Adrenal gland (tissue), 5 donors: Measurements from ENCODE around the gene FCN1.

Experiments used
- CTCF ChIP-seq, 6 experiments: fragments of 450-650 bp in 4 of 6; fragments of 200-600 bp in 2 of 6; sonication (generic) in 1 of 6; IDR thresholded peaks; 1 replicate in 5 of 6; 2 replicates in 1 of 6; pipeline versions ENCODE4 v1.5.1 to v1.8.0; 2016 to 2021; ENCODE audit warnings: antibody characterized with exemption in 6 of 6, mild to moderate bottlenecking in 2 of 6, moderate library complexity in 1 of 6
- POLR2A ChIP-seq, 2 donors: fragments of 450-650 bp; IDR thresholded peaks; one replicate each; pipeline ENCODE4 v1.6.1; 2017; ENCODE audit warnings: antibody characterized with exemption in 2 of 2, mild to moderate bottlenecking in 2 of 2, moderate library complexity in 1 of 2
- donor health status: DM: no; HTN: no; CAD: no.

DNA sequence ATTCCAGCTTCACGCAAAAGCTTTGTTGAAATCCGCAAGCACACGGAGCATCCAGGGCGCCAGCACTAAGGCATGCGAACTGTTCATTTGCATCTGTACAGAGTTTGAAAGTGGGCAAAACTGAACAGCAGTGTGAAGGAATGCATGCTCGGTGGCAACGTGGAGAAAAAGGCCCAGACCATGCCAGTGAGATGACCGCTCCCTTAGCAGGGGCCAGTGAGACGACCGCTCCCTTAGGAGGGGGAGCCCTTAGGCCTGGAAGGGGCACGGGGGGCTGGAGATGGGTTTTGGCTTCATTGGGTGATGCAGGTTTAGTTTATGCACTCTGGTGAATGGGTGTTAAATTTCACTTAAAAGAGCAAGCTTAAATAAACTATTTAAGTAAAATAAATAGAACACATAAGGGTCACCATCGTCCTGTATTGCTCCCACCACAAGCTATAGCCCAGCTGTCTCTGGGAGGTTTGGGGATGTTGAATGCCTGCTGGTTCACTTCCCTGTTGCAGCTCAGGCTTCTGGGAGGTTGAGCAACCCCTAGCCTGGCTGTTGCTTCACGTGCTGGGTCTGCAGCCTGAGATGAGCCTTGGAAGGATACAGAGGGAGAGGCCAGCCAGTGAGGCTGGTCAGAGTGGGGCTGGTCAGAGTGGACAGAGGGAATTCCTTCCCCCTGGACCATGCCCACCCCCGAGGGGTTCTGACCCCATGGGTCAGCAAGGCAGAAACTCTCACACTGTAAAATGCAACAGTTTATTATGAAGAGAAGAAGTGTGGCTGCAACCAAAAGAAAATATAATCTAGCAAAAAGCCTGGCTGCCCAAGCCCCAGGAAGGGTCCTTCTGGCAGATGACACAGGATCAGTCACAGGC is 4.6 kb upstream of the FCN1 start:
- TF ChIP-seq CTCF (IDR thresholded peaks at IDR 0.05) (no peak), POLR2A (IDR thresholded peaks at IDR 0.05) (no peak)
